ENCODE measurements around the gene LIMS2.

Gene LIMS2

DNA sequence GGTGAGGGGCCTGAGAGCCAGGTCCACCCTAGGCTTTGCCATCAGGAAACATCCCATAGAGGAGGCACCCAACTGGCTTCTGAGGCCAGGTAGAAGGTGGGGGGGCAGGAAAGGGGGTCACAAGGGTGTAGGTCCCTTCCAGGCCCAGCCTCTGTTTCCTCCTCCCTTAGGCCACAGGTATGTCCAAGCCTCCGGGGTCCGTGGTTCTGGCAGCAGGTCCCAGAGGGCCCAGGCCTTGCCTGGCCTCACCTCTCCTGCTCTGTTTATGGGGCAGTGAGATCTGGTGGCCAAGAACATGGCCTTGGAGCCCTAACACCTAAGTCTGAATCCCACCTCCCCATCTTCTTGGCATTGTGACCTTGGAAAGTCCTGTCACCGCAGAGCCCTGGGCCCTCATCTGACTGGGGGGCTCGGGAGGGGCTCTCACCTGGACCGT lies 51.0 kb downstream of the LIMS2 start:
- DNase-seq (ENCODE audit: low read depth in 2 of 3, low spot score in 1 of 3): no peak

DNA sequence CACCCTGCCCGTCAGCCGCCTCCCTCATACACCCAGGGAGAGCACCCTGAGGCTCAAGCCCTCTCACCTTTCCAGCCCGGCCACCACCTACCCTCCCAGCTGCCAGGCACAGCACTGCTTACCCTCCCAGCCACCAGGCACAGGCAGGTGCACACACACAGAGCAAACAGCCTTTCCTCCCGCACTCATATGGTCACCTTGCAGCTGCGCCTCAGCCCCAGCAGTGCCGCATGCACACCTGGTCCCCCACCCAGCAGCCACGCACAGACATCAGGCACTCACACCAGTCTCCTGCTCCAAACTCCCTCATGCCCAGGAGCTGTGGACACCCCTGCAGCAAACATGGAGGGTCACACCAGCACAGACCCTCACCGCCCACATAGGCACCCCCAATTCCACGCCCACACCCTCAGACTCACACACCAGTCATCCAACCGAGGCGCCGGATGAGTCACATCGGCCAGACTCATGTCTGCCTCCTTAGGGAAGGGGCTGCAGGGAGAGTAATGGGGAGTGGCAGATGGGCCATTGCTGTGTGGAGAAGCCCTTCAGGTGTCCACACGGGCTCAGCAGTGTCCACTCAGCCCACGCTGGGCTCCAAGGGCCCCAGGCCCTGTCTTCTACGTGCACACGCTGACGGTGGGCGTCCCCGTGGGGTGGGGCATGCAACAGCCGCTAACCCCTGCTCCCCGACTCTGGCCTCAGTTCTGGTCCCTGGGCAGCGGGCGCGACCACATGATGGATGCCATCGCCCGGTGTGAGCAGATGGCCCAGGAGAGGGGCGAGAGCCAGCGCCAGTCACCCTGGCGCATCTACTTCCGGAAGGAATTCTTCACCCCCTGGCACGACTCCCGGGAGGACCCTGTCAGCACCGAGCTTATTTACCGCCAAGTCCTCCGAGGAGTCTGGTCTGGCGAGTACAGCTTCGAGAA lies 51.7 kb downstream of the LIMS2 start:
- no peak for DNase-seq (ENCODE audit: low read depth in 2 of 3, low spot score in 1 of 3)

DNA sequence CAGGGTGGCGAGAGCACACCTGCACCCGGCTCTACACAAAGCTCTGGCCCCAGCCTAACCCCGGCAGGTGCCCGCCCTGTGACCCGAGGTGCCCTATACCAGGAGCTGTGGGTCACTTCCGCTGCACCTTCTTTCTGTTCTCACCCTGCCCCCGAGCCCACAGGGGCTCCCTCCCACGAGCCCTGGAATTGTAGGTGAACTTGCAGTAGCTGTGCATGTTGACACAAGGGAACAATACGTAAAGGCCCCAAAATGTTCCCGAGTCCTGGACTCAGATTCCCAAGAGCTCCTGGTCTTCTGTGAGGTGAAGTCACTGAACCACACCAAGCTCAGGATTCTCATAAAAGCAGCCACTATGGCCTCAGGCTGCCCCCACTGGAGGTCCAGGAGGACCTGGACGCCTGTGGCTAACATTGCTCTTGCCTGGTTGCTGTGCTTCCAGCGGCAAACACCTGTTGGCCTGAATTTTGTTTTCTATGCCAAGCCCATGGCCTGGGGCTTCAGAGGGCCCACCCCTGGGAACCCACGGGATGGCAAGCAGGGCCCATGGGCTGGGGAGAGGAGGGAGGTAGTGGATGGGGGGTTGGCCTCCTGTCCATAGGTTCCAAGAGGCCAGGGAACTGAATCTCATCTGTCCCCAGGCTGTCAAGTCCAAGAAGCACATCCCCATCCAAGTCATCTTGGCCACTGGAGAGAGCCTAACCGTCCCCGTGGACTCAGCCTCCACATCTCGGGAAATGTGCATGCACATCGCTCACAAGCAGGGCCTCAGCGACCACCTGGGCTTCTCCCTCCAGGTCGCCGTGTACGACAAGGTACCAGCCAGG lies 52.6 kb downstream of the LIMS2 start:
- no peak for DNase-seq (ENCODE audit: low read depth in 2 of 3, low spot score in 1 of 3)

DNA sequence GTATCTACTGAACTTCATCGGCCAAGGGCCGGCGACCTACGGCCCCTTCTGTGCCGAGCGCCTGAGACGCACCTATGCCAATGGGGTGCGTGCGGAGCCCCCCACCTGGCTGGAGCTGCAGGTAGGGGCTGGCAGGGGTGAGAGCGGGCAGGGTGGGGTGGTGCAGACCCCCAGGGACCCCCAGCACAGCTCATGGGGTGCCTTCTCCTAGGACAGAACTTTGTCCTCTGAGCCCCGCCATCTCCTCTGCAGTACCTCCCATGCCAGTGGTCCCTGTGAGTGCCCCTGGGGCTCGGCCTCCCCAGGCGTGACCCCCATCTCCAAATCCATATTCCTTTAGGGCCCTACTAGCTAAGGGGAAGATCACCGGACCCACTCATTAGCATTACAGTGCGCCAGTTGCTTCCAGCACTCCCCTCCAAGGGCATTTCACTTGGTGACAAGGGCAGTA lies 53.3 kb downstream of the LIMS2 start:
- DNase-seq (ENCODE audit: low read depth in 2 of 3, low spot score in 1 of 3): no peak

DNA sequence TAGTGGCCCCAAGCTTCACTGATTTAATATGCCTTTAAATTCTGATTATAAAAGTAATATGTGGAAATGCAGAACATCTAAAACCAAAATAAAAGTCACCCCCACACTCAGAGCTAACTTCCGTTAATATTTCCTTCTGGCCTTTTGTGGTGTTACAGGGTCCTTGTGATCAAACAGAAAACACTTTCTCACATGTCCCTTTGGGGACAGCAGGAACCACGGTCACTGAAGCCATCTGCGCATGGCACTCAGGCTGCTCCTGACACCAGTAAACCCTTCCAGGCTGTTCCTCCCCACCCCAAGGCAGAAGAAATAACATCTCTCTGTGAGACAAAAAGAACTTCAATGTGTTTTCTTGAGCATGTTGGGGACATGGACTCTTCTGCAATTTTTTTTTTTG lies 54.5 kb downstream of the LIMS2 start:
- no peak for DNase-seq (ENCODE audit: low read depth in 2 of 3, low spot score in 1 of 3)

DNA sequence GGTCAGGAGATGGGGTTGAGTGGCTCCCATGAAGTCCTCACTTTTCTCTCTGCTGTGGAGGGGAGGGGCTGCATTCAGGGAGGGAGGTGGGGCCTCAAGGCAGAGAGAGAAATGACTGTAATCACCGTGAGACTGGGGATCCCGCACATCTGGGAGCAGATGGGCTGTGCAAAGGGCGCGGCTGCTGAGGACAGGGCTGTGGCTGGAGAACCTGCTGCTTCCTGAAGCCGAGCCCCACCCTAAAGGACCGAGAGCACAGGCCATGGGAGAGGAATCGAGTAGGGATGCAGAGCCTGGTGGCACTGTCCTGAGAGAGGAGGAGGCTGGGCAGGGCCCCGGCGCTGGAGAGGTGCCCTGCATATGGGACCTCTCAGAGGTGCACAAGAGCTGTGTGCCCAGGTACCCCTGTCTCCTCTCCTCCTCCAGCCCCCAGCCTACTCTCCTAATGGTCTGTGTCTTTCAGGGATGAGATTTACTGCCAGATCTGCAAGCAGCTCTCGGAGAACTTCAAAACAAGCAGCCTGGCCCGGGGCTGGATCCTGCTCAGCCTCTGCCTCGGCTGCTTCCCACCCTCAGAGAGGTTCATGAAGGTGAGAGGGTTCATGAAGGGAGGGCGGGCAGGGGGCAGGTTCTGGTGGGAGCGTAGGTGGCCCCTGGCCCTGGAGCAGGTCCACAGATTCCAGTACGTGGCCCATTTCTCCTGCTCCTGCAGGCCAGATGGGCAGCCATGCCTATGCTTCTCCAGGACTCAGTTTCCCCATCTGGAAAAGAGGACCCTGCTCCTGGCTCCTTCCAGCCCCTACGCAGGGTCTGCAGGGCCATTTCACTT lies 55.2 kb downstream of the LIMS2 start:
- DNase-seq (ENCODE audit: low read depth in 2 of 3, low spot score in 1 of 3): no peak

DNA sequence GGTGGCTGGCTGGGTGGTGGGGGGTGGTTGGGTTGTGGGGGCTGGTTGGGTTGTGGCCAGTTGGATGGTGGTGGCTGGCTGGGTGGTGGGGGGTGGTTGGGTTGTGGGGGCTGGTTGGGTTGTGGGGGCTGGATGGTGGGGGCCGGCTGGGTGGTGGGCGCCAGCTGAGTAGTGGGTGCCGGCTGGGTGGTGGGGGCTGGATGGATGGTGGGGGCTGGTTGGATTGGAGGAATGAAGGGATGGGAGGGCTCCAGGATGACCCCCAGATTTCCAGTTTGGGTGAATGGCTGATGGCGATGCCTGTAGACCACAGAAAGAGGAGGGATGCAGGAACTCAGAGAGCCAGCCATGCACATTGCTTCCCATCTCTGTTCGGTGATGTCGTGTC lies 56.1 kb downstream of the LIMS2 start:
- no peak for DNase-seq (ENCODE audit: low read depth in 2 of 3, low spot score in 1 of 3)

DNA sequence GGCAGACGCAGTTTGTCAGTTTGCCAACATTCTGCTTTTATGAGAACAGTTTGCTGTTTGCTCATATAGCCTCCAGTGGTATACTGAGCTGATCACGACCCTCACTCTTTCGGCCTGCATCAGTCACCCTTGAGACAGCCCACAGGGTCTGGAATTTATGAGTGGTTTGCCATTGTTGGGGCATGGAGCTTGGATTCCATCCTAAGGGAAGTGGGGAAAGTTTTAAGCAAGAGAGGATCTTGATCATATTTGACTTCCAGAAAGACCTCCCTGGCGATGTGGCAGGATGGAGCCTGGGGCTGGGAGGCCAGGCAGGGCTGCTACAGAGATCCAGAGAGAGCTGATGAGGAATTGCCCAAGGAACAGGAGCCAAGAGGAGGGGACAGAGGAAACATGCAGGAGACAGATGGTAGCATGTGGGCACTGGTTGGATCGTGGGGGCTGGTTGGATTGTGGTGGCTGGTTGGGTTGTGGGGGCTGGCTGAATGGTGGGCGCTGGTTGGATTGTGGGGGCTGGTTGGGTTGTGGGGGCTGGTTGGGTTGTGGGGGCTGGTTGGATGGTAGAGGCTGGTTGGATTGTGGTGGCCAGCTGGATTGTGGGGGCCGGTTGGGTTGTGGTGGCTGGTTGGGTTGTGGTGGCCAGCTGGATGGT lies 56.7 kb downstream of the LIMS2 start:
- DNase-seq (ENCODE audit: low read depth in 2 of 3, low spot score in 1 of 3): no peak

DNA sequence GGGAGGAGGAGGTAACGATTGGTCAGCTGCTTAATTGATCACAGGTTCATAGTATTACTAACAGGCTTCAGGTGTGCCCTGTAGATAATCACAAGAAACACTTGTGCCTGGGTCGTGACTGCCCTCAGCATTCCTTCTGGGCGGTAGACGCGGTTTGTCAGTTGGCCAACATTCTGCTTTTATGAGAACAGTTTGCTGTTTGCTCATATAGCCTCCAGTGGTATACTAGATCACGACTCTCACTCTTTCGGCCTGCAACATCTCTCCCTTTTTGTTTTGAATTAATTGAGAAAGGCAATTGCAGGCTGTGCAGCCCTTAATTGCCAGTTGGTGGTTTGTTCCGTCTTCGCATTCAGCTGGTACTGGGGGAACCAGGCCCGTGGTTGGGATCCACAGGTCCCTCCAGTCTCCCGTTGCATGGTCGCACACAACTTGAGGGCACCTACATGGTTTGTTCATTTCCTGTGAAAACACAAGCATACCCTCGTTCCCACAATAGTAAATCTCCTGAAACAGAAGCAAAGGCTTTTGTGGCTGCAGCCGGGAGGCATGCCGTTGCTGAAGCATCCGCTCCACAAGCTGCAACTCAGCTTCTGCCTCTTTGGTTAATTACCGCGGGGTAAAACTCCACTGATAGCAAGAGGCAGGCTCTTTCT lies 59.7 kb downstream of the LIMS2 start:
- DNase-seq (ENCODE audit: low read depth in 2 of 3, low spot score in 1 of 3): no peak

DNA sequence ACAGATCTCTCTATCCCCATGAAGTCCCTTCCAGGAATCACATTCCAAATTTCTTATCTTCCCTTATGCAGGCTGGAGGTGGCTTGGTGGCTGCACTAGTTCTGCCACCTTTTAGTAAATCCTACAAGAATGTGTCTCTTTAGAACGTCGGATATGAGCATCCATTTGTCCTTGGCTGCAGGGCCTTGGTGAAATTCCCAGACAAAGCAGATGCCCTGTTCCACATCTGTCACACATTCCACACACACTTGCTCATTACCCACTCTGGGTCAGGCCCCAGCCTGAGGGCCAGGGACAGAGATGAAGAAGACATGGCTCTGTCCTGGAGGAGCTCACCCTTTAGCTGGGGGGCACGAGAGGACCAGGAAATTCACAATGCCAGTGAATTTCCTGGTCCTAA lies 60.6 kb downstream of the LIMS2 start:
- DNase-seq (ENCODE audit: low read depth in 2 of 3, low spot score in 1 of 3): no peak

DNA sequence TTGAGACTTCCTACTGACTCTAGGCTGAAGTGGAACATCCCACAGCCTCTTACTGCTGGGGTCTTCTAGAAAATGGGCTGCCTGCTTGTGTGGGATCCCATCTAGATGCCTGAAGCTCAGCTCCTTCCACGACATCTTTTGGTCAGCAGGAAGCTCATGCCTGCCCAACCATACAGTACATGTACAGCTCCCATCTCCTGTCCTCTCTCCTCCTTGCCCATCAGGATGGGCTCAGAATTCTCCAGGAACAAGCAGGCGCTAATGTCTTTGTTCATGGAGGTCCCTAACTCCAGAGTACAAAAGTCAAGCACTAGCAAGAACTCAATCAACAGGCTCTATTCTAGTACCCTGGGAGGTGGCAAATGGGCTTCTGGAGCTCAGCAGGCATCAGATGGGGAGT lies 61.1 kb downstream of the LIMS2 start:
- no peak for DNase-seq (ENCODE audit: low read depth in 2 of 3, low spot score in 1 of 3)

DNA sequence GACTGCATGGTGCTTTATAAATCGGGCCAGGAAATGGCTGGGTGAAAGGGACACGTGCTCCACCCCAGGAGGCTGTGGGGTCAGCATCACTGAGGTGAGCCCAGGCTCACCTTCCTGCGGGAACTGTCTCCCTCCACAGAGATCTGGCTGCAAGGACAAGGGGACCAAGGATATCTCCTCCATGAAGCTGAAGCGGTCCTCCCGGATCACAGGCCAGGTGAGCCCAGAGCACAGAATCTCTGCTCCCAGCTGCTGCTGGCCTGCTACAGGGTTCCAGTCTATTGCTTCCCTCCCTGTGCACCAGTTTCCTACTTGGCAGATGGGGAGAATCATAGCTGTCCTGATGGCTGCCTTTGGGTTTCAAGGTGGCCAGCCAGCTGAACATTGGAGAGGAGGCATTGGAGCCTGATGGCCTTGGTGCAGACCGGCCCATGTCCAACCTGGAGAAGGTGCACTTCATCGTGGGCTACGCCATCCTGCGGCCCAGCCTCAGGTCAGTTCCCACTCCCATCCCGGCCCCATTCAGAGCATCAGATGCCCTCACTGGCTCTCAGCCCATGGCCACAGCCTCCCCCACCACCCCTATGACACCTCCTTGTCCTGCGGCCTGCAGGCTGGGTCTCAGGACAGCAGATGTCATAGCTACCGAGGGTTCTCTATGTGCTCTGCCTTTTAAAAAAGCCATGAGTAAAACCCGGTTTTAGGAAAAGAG lies 63.1 kb downstream of the LIMS2 start:
- DNase-seq (ENCODE audit: low read depth in 2 of 3, low spot score in 1 of 3): no peak

DNA sequence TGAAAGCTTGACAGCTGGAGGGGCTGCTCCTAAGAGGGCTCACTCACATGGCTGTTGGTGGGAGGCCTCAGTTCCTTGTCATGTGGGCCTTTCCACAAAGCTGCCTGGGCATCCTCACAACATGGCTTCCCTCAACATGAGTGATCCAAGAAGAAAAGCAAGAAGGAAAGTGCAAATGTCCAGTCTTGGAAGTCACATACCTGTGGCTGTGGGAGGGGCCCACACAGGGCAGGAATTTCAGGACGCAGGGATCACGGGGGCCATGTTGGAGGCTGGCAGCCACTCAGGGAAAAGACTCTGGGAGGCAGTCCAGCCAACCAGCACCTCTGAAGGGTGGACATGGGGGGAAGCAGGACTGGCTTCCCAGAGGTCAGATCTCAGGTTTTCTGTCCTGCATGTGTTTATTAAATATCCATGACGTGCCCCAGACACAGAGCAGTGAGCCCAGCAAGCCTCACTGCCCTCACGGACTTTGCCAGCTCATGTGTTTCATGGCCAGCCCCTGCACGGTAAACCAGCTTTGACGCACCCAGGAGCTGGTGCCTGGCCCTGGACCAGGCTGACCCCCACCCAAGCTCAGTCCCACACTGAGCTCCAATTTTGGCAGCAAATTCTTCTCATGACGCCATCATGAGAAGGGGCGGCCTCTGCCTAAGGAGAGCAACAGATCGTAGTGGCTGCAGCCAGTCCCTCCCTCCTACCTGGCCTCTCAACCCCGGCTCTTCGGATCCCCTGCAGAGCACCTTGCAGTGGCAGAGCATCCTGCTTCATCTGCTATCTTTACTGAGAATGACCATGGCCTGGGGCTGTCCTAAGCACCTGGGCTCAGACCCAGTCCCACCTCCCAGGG lies 64.0 kb downstream of the LIMS2 start:
- no peak for DNase-seq (ENCODE audit: low read depth in 2 of 3, low spot score in 1 of 3)

DNA sequence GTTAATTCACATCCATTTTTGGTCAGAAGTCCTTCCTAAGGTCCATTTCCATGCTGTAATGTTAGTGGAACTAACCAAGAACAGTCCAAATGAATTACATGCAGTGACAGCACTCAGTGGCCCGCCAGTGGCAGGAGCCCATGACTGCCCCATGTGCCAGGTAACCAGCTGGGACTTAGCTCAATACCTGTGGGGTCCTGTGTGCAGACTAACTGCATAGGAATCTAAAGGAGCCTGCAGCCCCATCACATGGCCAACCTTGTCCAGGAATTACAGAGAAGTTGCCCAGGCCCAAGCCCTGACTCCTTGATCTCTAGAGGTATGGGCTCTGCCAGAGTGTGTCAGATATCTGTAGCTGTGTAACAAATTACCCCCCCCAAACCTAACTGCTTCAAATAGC lies 64.8 kb downstream of the LIMS2 start:
- no peak for DNase-seq (ENCODE audit: low read depth in 2 of 3, low spot score in 1 of 3)

DNA sequence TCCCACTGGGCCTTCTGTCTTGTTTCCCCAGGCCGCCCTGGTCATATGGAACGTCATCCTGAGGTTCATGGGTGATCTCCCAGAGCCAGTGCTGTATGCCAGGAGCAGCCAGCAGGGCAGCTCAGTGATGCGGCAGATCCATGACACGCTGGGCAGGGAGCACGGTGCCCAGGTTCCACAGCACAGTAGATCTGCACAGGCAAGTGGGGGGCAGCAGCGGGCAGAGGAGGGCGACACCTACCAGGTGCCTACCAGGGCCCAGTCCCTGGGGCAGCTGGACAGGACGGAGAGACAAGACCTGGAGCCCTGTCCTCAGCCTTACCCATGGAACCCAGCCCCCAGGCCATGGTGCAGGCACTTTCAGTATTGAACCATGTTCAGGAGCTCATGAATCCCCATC lies 65.5 kb downstream of the LIMS2 start:
- DNase-seq (ENCODE audit: low read depth in 2 of 3, low spot score in 1 of 3): no peak

DNA sequence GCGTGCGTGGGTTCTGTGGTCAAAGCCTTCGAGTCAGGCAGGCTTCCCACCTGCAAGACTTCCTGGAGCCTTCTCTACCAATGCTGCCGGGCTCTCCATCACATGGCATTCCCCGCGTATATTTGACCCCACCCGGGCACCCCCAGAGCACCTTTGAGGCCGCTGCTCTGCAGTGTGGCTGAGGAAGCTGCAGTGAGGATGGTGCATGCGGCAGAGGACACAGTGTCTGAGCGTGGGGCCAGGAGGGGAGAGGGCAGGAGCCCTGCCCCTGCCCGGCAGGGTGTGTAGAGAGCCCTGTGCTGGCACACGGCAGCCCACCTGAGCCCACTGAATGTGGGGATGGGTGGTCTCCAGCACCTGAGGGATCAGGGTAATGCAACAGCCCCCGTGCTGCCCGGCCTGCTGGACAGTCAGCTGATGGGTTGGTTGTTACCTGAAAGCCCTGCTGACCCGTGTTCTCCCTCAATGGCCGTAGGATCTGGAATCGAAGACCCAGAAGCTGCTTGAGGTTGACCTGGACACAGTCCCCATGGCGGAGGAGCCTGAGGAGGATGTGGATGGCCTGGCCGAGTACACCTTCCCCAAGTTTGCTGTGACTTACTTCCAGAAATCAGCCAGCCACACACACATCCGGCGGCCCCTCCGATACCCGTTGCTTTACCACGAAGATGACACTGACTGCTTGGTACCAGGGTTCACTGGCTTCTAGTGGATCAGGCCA lies 66.1 kb downstream of the LIMS2 start:
- DNase-seq (ENCODE audit: low read depth in 2 of 3, low spot score in 1 of 3): no peak

DNA sequence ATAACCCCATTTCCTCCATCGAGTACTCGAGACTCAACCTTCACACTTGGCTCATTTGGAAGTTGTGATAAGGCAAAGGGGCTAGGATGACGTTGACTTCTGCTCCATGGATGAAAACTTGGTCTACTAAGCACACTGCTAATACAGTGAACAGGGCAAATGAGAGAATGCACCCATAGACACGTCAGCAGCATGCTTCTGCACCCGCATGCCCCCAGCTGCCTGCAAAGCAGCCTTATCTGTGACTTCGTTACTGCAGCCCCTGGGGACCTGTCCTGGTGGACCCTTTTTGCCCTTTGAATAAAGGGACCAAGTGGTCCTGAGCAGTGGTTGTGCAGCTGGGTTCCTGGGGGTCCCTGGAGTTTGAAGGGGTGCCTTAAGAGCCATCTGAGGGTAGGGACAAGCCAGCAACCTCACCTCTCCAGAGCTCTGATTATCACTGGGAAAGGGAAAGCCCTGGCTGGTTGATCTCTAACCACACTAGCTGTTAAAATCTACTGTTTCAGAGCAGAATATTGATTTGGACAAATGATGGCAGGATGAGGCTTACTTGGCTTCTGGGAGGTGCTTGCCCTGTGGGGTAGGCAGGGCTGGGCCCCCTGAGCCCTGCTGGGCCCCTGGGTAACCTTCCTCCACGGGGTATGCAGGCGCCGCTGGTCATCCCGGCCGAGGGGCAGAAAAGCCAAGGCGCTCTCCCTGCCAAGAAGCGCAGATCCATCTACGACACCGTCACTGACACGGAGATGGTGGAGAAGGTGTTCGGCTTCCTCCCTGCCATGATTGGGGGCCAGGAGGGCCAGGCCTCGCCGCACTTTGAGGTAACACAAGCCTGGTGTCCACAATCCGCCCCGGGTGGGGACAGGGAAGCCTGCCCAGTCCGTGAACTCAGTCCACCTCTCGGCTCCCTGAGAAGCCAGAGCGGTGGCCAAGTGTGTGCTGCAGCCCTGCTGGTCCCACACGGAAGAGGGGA lies 67.0 kb downstream of the LIMS2 start:
- no peak for DNase-seq (ENCODE audit: low read depth in 2 of 3, low spot score in 1 of 3)
